ENCODE data around the gene HRAS.

DNA sequence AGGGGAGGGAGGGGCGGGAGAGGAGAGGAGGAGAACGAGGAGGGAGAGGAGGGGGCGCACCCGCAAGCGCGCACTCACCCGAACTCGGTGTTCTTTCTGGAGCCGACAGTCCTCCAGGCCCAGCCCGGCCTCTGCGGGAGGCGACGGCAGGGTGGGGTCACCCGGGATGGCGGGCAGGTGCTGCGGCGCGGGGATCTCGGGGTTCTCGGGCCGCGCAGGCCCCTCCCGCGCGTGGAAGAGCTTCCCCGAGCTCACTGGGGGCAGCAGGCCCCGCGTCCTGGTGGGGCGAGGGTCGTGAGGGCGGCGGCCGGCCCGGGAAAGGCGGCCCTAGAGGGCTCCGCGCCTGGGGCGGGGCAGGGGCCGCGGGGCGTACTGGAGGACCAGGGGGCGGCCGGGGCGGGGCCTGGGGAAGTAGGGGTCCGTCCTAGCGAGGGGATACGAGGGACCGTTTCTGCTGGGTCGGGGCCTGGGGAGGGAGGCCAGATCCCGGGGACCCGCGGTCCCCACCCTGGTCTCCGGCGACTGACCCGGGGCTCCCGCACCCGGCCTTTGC, 19.9 kb upstream of the HRAS start:
- TF ChIP-seq POLR2A (IDR thresholded peaks at IDR 0.05; ENCODE audit: low read length) = no peak
- no peak for TF ChIP-seq CHD2 (IDR thresholded peaks at IDR 0.05; ENCODE audit: low read length, partially characterized antibody)
- TF ChIP-seq, protein P1, sequence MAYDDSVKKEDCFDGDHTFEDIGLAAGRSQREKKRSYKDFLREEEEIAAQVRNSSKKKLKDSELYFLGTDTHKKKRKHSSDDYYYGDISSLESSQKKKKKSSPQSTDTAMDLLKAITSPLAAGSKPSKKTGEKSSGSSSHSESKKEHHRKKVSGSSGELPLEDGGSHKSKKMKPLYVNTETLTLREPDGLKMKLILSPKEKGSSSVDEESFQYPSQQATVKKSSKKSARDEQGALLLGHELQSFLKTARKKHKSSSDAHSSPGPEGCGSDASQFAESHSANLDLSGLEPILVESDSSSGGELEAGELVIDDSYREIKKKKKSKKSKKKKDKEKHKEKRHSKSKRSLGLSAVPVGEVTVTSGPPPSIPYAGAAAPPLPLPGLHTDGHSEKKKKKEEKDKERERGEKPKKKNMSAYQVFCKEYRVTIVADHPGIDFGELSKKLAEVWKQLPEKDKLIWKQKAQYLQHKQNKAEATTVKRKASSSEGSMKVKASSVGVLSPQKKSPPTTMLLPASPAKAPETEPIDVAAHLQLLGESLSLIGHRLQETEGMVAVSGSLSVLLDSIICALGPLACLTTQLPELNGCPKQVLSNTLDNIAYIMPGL (CRISPR knock-in tag; IDR thresholded peaks at IDR 0.05; ENCODE audit: borderline replicate concordance) = no peak
- TF ChIP-seq, protein P2, sequence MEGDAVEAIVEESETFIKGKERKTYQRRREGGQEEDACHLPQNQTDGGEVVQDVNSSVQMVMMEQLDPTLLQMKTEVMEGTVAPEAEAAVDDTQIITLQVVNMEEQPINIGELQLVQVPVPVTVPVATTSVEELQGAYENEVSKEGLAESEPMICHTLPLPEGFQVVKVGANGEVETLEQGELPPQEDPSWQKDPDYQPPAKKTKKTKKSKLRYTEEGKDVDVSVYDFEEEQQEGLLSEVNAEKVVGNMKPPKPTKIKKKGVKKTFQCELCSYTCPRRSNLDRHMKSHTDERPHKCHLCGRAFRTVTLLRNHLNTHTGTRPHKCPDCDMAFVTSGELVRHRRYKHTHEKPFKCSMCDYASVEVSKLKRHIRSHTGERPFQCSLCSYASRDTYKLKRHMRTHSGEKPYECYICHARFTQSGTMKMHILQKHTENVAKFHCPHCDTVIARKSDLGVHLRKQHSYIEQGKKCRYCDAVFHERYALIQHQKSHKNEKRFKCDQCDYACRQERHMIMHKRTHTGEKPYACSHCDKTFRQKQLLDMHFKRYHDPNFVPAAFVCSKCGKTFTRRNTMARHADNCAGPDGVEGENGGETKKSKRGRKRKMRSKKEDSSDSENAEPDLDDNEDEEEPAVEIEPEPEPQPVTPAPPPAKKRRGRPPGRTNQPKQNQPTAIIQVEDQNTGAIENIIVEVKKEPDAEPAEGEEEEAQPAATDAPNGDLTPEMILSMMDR (IDR thresholded peaks at IDR 0.05) = no peak
- TF ChIP-seq, protein P3, sequence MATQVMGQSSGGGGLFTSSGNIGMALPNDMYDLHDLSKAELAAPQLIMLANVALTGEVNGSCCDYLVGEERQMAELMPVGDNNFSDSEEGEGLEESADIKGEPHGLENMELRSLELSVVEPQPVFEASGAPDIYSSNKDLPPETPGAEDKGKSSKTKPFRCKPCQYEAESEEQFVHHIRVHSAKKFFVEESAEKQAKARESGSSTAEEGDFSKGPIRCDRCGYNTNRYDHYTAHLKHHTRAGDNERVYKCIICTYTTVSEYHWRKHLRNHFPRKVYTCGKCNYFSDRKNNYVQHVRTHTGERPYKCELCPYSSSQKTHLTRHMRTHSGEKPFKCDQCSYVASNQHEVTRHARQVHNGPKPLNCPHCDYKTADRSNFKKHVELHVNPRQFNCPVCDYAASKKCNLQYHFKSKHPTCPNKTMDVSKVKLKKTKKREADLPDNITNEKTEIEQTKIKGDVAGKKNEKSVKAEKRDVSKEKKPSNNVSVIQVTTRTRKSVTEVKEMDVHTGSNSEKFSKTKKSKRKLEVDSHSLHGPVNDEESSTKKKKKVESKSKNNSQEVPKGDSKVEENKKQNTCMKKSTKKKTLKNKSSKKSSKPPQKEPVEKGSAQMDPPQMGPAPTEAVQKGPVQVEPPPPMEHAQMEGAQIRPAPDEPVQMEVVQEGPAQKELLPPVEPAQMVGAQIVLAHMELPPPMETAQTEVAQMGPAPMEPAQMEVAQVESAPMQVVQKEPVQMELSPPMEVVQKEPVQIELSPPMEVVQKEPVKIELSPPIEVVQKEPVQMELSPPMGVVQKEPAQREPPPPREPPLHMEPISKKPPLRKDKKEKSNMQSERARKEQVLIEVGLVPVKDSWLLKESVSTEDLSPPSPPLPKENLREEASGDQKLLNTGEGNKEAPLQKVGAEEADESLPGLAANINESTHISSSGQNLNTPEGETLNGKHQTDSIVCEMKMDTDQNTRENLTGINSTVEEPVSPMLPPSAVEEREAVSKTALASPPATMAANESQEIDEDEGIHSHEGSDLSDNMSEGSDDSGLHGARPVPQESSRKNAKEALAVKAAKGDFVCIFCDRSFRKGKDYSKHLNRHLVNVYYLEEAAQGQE (IDR thresholded peaks at IDR 0.05) = no peak

All from A549 (cell line).